ENCODE results near the gene GCC2.

DNA sequence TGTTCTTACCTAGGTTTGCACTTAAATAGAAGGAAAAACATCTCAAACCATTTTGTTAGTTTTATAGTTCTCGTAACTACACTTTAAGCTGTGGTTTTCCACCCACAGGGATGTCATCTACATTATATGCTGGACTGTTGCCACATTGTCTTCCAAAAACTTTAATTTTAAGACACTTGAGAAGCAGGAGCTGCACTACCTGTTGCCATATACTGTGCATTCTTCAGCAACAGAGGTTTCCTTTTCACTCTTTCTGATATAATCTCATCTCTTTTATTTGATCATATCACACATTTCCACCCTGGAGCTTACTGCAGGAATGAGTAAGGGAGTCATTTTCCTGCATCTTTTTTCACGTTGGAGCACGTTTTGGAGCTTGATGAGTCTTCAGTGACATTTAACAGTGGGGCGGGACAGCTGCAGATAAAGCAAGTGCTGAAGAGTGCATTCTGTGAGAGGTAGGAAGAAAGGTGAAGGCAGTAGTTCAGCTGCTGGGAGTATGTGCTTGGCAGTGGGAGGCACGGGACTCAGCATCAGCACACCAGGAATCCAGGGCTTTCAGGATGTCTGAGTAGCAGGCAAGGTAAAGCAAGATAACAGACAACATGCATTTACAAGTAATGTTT lies 89.1 kb downstream of the GCC2 start:
- TF ChIP-seq, protein P1, sequence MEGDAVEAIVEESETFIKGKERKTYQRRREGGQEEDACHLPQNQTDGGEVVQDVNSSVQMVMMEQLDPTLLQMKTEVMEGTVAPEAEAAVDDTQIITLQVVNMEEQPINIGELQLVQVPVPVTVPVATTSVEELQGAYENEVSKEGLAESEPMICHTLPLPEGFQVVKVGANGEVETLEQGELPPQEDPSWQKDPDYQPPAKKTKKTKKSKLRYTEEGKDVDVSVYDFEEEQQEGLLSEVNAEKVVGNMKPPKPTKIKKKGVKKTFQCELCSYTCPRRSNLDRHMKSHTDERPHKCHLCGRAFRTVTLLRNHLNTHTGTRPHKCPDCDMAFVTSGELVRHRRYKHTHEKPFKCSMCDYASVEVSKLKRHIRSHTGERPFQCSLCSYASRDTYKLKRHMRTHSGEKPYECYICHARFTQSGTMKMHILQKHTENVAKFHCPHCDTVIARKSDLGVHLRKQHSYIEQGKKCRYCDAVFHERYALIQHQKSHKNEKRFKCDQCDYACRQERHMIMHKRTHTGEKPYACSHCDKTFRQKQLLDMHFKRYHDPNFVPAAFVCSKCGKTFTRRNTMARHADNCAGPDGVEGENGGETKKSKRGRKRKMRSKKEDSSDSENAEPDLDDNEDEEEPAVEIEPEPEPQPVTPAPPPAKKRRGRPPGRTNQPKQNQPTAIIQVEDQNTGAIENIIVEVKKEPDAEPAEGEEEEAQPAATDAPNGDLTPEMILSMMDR (IDR thresholded peaks at IDR 0.05; ENCODE audit: insufficient read depth, low read length, poor library complexity, severe bottlenecking): no peak
- no peak for TF ChIP-seq EZH2phosphoT487 (conservative IDR thresholded peaks at IDR 0.05; ENCODE audit: low read length)

All from SU-DHL-6 (cell line).